B cell (primary cell): ENCODE results near the gene IGSF9. TPM values are rescaled to one million over a fixed set of nuclear protein-coding genes. Genes with fewer than 3 reads are reported as not detected.

Source experiments
- ATAC-seq: fragments of 200-7000 bp; cut with Tn5 transposase; one replicate; pipeline ENCODE4 v1.10.0; 2021; ENCODE audit warnings: low read depth, mild to moderate bottlenecking, moderate number of reproducible peaks, moderate library complexity
- CTCF ChIA-PET: fragments of 350-600 bp; sonication (Branson Sonifier 250); formaldehyde crosslinking; loops from one replicate; lab custom pipeline; 2021; ENCODE audit warnings: antibody characterized with exemption, inconsistent platforms; lab: Charles Lee
- POLR2A ChIA-PET: fragments of 350-600 bp; sonication (Branson Sonifier 250); formaldehyde crosslinking; loops from one replicate; lab custom pipeline; 2021; ENCODE audit warnings: antibody characterized with exemption; lab: Charles Lee
- DNase-seq: peaks from one replicate; pipeline ENCODE4 v3.0.0; 2013
- H2AFZ ChIP-seq: 2 replicates; pipeline ENCODE4 v1.6.1; 2012; ENCODE audit warnings: mild to moderate bottlenecking, low read depth, low read length; ENCODE audit not compliant: insufficient read depth, poor library complexity, severe bottlenecking
- H3K27ac ChIP-seq, 2 donors: 1 replicate in 1 of 2; 2 replicates in 1 of 2; pipeline ENCODE4 v1.5.1; 2012 to 2013; ENCODE audit warnings: low read length in 2 of 2, mild to moderate bottlenecking in 2 of 2, moderate library complexity in 1 of 2
- H3K27me3 ChIP-seq, 4 experiments: fragments of 200-600 bp in 1 of 4; sonication (generic) in 1 of 4; replicated peaks in 1 of 4; 1 replicate in 2 of 4; 2 replicates in 2 of 4; pipeline versions ENCODE4 v1.6.1 to v1.7.0; 2013 to 2016; ENCODE audit warnings: low read length in 3 of 4, mild to moderate bottlenecking in 2 of 4, mixed read lengths in 1 of 4, moderate library complexity in 1 of 4; ENCODE audit not compliant: insufficient read depth in 4 of 4, control insufficient read depth in 3 of 4; ENCODE audit errors: control extremely low read depth in 1 of 4
- H3K36me3 ChIP-seq, 2 experiments: replicated peaks in 1 of 2; 1 replicate in 1 of 2; 2 replicates in 1 of 2; pipeline versions ENCODE4 v1.6.1 to v1.7.1; 2013; ENCODE audit warnings: low read length in 1 of 2; ENCODE audit not compliant: insufficient read depth in 2 of 2, control insufficient read depth in 1 of 2; ENCODE audit errors: control extremely low read depth in 1 of 2, extremely low read depth in 1 of 2
- H3K4me1 ChIP-seq, 2 donors: fragments of 200-600 bp in 1 of 2; sonication (generic) in 1 of 2; 1 replicate in 1 of 2; 2 replicates in 1 of 2; pipeline versions ENCODE4 v1.5.1 to v1.6.1; 2013 to 2017; ENCODE audit warnings: low read length in 2 of 2; ENCODE audit not compliant: control insufficient read depth in 2 of 2, insufficient read depth in 2 of 2
- H3K4me2 ChIP-seq: replicated peaks from 2 replicates; pipeline ENCODE3; 2012; ENCODE audit warnings: mild to moderate bottlenecking, low read depth, low read length; ENCODE audit not compliant: poor library complexity, severe bottlenecking
- H3K4me3 ChIP-seq, 5 experiments: fragments of 200-600 bp in 1 of 5; sonication (generic) in 1 of 5; 1 replicate in 3 of 5; 2 replicates in 2 of 5; pipeline versions ENCODE4 v1.5.1 to v1.7.0; 2011 to 2016; ENCODE audit warnings: low read length in 4 of 5, mild to moderate bottlenecking in 4 of 5, low read depth in 2 of 5, control low read depth in 1 of 5, moderate library complexity in 1 of 5; ENCODE audit not compliant: insufficient read depth in 1 of 5; ENCODE audit errors: control extremely low read depth in 1 of 5, extremely low read depth in 1 of 5
- H3K79me2 ChIP-seq: fragments of 200-600 bp; sonication (generic); one replicate; pipeline ENCODE4 v1.6.0; 2016; ENCODE audit warnings: low read length; ENCODE audit not compliant: control insufficient read depth, insufficient read depth
- H3K9ac ChIP-seq: fragments of 200-600 bp; sonication (generic); 2 replicates; pipeline ENCODE4 v1.6.1; 2017; ENCODE audit warnings: mild to moderate bottlenecking, low read length, moderate library complexity
- H3K9me3 ChIP-seq, 3 donors: one replicate each; pipeline versions ENCODE4 v1.6.1 to v1.7.1; 2013; ENCODE audit warnings: low read length in 2 of 3; ENCODE audit not compliant: control insufficient read depth in 2 of 3, insufficient read depth in 1 of 3; ENCODE audit errors: control extremely low read depth in 1 of 3
- H4K20me1 ChIP-seq: 2 replicates; pipeline ENCODE4 v1.6.0; 2012; ENCODE audit warnings: mild to moderate bottlenecking, low read length; ENCODE audit not compliant: insufficient read depth, control insufficient read depth, poor library complexity, severe bottlenecking
- H3K27ac Mint-ChIP-seq: one replicate; pipeline ENCODE4 v1.8.0; 2021; ENCODE audit warnings: mixed read lengths
- H3K27me3 Mint-ChIP-seq: one replicate; pipeline ENCODE4 v1.8.0; 2021; ENCODE audit warnings: mixed read lengths
- H3K4me1 Mint-ChIP-seq: one replicate; pipeline ENCODE4 v1.8.0; 2021; ENCODE audit warnings: mixed read lengths
- H3K4me3 Mint-ChIP-seq: one replicate; pipeline ENCODE4 v1.8.0; 2021; ENCODE audit warnings: mixed read lengths
- H3K9me3 Mint-ChIP-seq: one replicate; pipeline ENCODE4 v1.8.0; 2022; ENCODE audit warnings: mixed read lengths; ENCODE audit not compliant: insufficient read depth
- CTCF ChIP-seq: fragments of 200-600 bp; IDR thresholded peaks from one replicate; pipeline ENCODE4 v1.8.0; 2022; ENCODE audit warnings: antibody characterized with exemption, mild to moderate bottlenecking
- EZH2 ChIP-seq: IDR thresholded peaks from 2 replicates; pipeline ENCODE4 v1.6.1; 2012; ENCODE audit warnings: borderline replicate concordance, low read depth, mild to moderate bottlenecking, moderate library complexity, low read length; ENCODE audit not compliant: insufficient read depth, poor library complexity, severe bottlenecking
- WGBS: methylation state at CpG from one replicate; pipeline ENCODE4 v1.1.5; 2013; ENCODE audit warnings: missing lambda C conversion rate; ENCODE audit not compliant: insufficient coverage; 5-methylcytosine and 5-hydroxymethylcytosine counted together
- intact Hi-C: fragments of 100-400 bp; cut with micrococcal nuclease; formaldehyde crosslinking; loops from one replicate; pipeline ENCODE4 v1.10.0; 2022
- polyA plus RNA-seq: library from polyadenylated mRNA; depleted of rRNA; stranded (reverse); fragments of >200 nt; gene quantifications from 2 replicates; pipeline ENCODE4 v1.2.3, GENCODE V29; 2012
- total RNA-seq, 2 donors: library from RNA; stranded (reverse); fragments of 120-200 nt in 1 of 2; gene quantifications; 1 replicate in 1 of 2; 2 replicates in 1 of 2; pipeline versions ENCODE4 v1.2.3 to v1.2.4, GENCODE V29; 2013 to 2022

The IGSF9 gene
- total and polyA plus RNA-seq, 2 donors (not counting 1 experiment from before 2014, with no cell fraction given) = 0.36 to 0.37 TPM

DNA sequence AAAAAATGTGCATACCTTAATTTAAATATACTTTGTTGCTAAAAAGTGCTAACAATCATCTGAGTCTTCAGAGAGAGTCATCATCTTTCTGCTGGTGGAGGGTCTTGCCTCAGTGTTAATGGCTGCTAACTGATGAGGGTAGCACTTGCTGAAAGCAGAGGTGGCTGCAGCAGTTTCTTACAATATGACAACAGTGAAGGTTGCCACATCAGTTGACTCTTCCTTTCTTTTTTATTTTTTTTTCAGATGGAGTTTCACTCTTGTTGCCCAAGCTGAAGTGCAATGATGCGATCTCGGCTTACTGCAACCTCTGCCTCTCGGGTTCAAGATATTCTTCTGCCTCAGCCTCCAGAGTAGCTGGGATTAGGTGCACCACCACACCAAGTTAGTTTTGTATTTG, 42.9 kb downstream of the IGSF9 start:
- intact Hi-C loops = no loop called here
- H3K27me3 ChIP-seq = peaks cover 0 to 4% (median 0%) of the 10 kb centered on the region in 4 experiments
- no peaks in the 10 kb centered on the region for H4K20me1 ChIP-seq
- Mint-ChIP-seq H3K4me3 (no peak overlapping the region), H3K27ac (no peak overlapping the region), H3K4me1 (peaks cover 15% of the 10 kb centered on the region), H3K27me3 (no peaks in the 10 kb centered on the region), H3K9me3 (no peaks in the 10 kb centered on the region)
- H3K4me2 ChIP-seq = no peak overlapping the region
- no peak for TF ChIP-seq CTCF
- no peak for TF ChIP-seq EZH2
- WGBS = 100% methylated on average over 3 of the region's 3 CpGs
- no peak overlapping the region for H3K27ac ChIP-seq
- peaks cover 9 to 11% of the 10 kb centered on the region in 2 donors for H3K4me1 ChIP-seq
- H3K9ac ChIP-seq = no peak overlapping the region
- no peak overlapping the region for H2AFZ ChIP-seq
- no peaks in the 10 kb centered on the region for H3K79me2 ChIP-seq
- CTCF ChIA-PET = interaction anchor here (5.1 kb wide), 1 partner anchor 10 kb away, joined by 19 read pairs; no protein-coding TSS in a partner anchor
- no peak for ATAC-seq
- no peak for DNase-seq
- POLR2A ChIA-PET = no interaction called here
- H3K4me3 ChIP-seq = no peak overlapping the region
- H3K9me3 ChIP-seq = peaks cover 0 to 3% (median 0%) of the 10 kb centered on the region in 3 donors
- no peaks in the 10 kb centered on the region for H3K36me3 ChIP-seq

GRCh38 chr1:159900755-159901360, 44.6 kb downstream of the IGSF9 start:
- H3K4me1 ChIP-seq = peaks cover 9 to 11% of the 10 kb centered on the region in 2 donors
- H3K9me3 Mint-ChIP-seq = no peaks in the 10 kb centered on the region
- H3K4me1 Mint-ChIP-seq = peaks cover 15% of the 10 kb centered on the region
- no peak overlapping the region for H3K27ac Mint-ChIP-seq
- 90% methylated on average over 1 of the region's 2 CpGs for WGBS
- H3K9me3 ChIP-seq = peaks cover 0 to 3% (median 0%) of the 10 kb centered on the region in 3 donors
- intact Hi-C loops = no loop called here
- ATAC-seq = no peak
- ChIA-PET POLR2A (interaction anchor here (0.8 kb wide), 1 partner anchor 23 kb away, joined by 5 read pairs; no protein-coding TSS in a partner anchor), CTCF (no interaction called here)
- no peak overlapping the region for H3K4me2 ChIP-seq
- H3K27ac ChIP-seq = no peak overlapping the region
- DNase-seq = no peak
- no peak overlapping the region for H3K4me3 Mint-ChIP-seq
- H3K79me2 ChIP-seq = no peaks in the 10 kb centered on the region
- H4K20me1 ChIP-seq = no peaks in the 10 kb centered on the region
- H2AFZ ChIP-seq = no peak overlapping the region
- no peaks in the 10 kb centered on the region for H3K27me3 Mint-ChIP-seq
- no peak overlapping the region for H3K4me3 ChIP-seq
- no peaks in the 10 kb centered on the region for H3K36me3 ChIP-seq
- TF ChIP-seq CTCF (no peak), EZH2 (no peak)
- peaks cover 0 to 4% (median 0%) of the 10 kb centered on the region in 4 experiments for H3K27me3 ChIP-seq
- H3K9ac ChIP-seq = no peak overlapping the region
